Activated CD4-positive, alpha-beta T cell treated with anti-CD3 and anti-CD28 coated beads, Interleukin-2, amount 50 U/mL, for 4 hours (primary cell): ENCODE measurements around the gene SLC9A8.

Experiments used
- DNase-seq, 2 experiments: peaks; one replicate each; pipeline ENCODE4 v3.0.0-alpha.2; 2020

SLC9A8 gene

DNA sequence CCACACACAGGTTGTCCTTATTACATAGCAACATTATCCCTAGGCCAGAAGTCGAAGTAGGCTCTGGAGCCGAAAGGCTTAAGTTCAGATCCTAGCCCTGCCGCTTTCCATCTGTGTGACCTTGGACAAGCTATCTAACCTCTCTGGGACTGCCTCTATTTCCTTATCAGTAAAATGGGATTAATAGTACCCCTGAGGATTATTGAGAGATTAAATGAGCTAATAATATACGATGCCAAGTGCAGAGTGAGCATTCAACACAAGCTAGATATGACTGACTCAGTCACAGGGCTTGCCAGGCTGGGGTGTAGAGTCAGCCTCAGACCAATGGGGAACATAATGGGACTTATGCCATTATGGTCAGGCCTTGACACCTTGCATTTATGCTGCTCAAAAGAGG lies 111.6 kb downstream of the SLC9A8 start:
- no peak for DNase-seq

DNA sequence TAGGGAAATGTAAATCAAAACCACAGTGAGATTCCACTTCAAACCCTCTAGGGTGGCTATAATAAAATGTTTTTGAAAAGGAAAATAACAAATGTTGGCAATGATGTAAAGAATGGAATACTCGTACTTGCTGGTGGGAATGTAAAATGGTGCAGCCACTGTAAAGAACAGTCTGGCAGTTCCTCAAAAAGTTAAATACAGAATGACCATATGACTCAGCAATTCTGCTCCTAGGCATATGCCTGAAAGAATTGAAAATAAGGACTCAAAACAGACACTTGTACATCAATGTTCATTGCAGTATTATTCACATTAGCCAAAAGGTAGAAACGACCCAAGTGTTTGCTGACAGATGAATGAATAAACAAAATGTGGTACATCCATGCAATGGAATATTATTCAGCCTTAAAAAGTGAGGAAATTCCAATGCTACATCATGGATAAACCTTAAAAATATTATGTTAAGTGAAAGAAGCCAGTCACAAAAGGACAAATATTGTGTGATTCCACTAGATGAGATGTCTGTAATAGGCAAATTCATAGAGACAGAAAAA lies 113.3 kb downstream of the SLC9A8 start:
- DNase-seq, result no peak

DNA sequence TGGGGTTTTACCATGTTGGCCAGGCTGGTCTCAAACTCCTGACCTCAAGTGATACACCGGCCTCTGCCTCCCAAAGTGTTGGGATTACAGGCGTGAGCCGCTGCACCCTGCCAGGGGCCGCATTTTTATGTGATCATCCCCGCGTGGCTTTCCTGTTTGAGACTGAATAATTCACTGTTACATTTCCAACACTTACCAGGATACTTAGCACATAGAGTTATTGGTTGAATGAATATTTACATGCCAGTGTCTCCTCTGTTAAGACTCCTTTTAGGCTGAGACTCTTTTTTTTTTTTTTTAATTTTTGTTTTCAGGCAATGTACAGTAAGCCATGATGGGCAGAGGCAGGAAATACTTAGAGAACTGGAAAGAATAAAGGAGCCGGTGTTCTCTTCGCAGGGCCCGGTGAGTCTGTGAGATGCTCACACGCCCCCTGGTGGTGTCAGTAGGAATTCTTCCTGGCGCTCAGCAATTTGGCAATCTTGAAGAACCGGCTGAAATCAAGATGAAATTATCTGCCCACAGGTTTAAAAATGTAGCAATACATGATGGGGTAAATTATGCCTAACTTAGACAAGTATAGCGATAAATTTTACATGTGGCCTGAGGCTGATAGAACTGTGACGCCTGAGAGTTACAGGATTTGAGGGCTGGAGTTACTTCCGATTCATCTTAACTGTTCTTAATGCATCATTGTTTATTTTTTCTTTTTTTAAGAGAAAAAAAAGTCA lies 115.9 kb downstream of the SLC9A8 start:
- DNase-seq, result peak; percentile 76 to 79

DNA sequence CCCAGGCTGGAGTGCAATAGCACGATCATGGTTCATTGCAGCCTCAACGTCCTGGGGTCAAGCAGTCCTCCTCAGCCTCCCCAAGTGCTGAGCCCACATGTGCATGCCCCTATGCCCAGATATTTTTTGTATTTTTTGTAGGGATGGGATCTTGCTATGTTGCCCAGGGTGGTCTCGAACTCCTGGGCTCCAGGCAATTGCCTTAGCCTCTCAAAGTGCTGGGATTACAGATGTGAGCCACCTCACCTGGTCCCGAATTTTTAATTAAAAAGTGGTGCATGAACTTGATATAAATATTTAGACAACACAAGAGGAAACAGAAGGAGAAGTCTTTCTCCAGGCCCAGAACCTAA lies 116.5 kb downstream of the SLC9A8 start:
- no peak for DNase-seq

DNA sequence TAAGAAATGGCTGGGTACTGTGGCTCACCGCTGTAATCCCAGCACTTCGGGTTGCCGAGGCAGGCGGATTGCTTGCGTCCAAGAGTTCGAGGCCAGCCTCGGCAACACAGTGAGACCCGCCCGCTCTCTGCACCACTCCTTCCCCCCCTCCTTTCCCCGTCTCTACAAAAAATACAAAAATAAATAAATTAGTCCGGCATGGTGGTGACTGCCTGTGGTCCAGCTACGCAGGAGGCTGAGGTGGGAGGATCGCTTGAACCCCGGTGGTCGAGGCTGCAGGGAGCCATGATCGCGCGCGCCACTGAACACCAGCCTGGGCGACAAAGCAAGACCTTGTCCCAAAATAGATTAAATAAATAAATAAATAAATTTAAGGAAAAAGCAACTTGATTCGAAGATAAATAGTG lies 123.1 kb downstream of the SLC9A8 start:
- no peak for DNase-seq

DNA sequence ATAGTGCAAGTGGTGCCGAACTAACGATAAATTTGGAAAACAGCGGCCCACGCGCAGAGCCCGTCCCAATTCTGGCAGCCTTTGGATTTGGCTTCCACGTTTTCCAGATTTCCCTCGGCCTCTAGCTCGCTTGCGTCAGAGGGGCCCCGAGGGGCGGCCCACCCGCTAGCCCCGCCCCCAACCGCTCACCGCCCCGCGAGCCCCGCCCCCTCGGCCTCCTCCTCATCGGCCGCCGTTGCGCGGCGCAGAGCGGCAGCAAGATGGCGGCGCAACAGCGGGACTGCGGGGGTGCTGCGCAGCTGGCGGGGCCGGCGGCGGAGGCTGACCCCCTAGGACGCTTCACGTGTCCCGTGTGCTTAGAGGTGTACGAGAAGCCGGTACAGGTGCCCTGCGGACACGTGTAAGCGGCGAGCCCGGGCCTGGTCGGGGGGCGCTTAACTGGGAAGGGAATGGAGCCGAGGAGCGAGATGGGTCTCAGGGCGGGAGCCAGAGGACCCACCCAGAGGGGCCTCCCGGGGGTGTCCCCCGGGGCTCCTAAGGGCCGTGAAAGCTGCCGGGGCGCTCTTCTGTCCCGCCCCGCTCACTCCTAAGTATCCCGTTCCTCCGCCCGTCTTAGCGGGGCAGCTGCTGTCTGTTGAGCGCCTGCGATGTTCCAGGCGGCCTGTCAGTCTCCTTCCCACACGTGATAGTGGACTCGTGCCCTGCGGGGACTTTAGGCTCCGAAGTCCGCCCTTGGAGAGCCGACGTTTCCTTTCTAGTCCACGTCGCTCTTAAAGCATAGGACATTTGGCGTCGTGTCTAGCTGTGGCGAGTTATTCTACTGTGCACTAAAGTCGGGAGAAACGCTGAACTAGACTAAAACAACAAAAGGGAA lies 123.8 kb downstream of the SLC9A8 start, which contains the start of gene RNF114:
RNF114 (plus strand) TSS at position 245 of the 874 bp plus-strand sequence; CDS start at position 261, 16 bp downstream.
- peak; percentile 88 to 89 for DNase-seq

DNA sequence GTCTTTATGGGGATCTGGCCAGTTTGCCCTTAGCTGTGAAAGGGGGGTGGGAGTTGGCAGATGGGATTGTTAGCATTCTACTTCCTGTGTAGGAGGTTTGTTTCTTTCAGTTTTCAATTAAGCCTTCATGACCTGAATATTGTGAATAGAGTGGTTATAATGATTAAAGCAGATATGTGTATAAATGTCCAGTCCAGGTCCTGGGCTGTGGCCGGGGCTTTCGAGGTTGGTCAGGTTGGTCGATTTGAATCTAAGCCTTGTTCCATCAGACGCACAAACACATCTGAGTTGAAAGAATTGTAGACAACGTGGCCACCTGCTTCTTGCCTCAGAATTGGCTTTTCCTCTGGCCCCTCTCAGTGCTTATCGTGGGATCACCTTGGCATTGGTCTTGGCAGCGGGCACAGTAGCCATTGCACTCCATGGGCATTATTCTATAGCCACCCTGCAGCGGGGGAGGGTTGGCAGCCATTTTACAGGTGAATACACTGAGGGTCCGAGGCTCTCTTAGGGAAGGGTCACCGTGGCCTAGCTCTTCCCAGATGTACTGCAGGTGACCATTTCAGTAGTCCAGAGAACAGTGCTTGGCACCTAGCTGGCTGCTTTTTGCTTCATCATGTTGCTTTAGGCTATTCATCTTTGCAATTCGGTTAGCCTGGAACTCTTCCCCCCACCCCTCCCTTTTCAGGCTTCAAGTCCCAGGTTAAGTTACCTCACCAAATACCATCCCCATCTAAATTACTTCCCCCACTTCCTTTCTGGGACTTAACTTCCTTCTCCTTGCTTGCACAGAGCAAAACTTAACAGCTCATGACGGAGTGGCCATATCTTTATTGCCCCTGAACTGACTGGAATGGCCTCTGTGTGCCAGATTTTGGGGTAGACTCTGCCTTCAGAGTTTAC lies 124.7 kb downstream of the SLC9A8 start:
- no peak for DNase-seq

DNA sequence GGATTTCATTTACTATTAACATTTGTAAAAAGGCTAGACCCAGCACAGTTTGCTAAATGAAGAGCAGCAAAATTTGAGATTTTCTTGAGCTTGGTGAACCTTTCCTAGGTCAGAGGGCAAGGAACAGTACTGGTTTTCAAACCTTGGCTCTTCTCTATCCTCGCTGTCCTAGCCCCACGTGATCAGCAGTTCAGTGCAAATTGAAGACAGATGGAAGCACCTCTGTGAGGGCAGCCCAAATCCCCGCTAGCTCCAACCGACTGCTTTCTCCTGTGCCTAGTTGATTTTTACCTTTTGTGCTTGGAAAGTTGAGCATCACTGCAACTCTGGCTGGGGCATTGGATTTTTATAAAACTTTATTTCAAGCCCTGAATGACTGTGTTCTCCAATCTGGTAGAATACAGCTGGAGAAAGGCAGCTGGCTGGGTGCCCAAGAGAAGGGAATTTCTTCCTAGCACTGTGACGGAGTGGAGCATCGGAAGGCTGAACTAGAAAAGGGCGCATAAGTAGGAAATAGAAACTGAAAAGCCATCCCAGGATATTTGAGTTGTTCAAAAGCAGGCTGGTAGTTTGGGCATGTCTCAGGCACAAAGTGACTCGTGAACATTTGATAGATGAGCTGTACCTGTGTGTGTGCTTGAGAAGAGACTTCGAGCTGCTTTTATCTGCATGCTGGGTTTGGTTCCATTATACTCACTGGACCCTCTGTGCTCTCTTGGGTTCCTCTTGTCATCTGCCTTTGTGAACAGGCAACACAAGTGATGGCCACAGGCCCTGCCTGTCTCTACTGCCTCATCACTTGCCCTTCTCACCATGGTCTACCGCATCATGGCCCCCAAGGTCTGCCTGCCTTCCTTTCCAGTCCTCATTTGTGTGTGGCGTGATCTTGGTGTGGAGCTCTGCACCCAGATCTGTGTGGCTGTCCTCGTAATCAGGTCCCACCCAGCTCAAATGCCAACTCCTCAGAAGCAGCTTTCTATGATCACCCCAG lies 125.8 kb downstream of the SLC9A8 start:
- no peak for DNase-seq

DNA sequence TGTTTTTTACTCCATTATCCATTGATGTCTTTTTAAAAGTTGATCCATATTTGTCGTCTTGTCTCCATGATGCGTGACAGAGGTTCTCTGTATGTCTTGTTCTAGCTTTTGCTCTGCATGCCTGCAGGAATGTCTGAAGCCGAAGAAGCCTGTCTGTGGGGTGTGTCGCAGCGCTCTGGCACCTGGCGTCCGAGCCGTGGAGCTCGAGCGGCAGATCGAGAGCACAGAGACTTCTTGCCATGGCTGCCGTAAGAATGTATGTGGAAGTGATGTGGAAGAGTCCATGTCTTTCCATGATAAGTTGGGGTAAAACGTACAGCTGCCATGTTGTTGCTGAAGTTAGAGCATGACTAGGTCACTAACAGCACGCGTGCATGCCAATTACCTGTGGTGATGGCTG lies 128.8 kb downstream of the SLC9A8 start:
- no peak for DNase-seq
